Endodermal cell (in vitro differentiated cells): Measurements from ENCODE around the gene ZNF132. TPM values are rescaled to one million over a fixed set of nuclear protein-coding genes. Genes with fewer than 3 reads are reported as not detected.

ENCODE experiments used
- DNase-seq: peaks from one replicate; pipeline ENCODE4 v3.0.0-alpha.2; 2017
- H3K27ac ChIP-seq: 2 replicates; pipeline ENCODE4 v1.5.1; 2013; ENCODE audit warnings: mild to moderate bottlenecking, low read depth, low read length, moderate library complexity
- H3K27me3 ChIP-seq: 2 replicates; pipeline ENCODE4 v1.6.1; 2013; ENCODE audit warnings: mild to moderate bottlenecking, low read length, moderate library complexity; ENCODE audit not compliant: insufficient read depth, control insufficient read depth, poor library complexity, severe bottlenecking
- H3K36me3 ChIP-seq: 2 replicates; pipeline ENCODE4 v1.7.0; 2013; ENCODE audit warnings: mild to moderate bottlenecking, low read length, moderate library complexity; ENCODE audit not compliant: control insufficient read depth, insufficient read depth
- H3K4me1 ChIP-seq: one replicate; pipeline ENCODE4 v1.7.0; 2013; ENCODE audit warnings: low read length; ENCODE audit not compliant: control insufficient read depth, insufficient read depth
- H3K4me3 ChIP-seq: 2 replicates; pipeline ENCODE4 v1.5.1; 2013; ENCODE audit warnings: mild to moderate bottlenecking, low read length, moderate library complexity
- H3K9ac ChIP-seq: 2 replicates; pipeline ENCODE4 v1.6.1; 2013; ENCODE audit warnings: mild to moderate bottlenecking, low read length, moderate library complexity; ENCODE audit not compliant: poor library complexity, severe bottlenecking; ENCODE audit errors: extremely low read depth
- H3K9me3 ChIP-seq: 2 replicates; pipeline ENCODE4 v1.6.1; 2013; ENCODE audit warnings: mild to moderate bottlenecking, low read length, moderate library complexity; ENCODE audit not compliant: control insufficient read depth
- H3K27ac Mint-ChIP-seq: 2 replicates; pipeline ENCODE4 v1.8.0; 2020; ENCODE audit warnings: mixed read lengths
- H3K27me3 Mint-ChIP-seq: 2 replicates; pipeline ENCODE4 v1.8.0; 2021; ENCODE audit warnings: mild to moderate bottlenecking, mixed read lengths; ENCODE audit not compliant: insufficient read depth
- H3K36me3 Mint-ChIP-seq: 2 replicates; pipeline ENCODE4 v1.8.0; 2020; ENCODE audit warnings: low read depth, mixed read lengths
- H3K4me1 Mint-ChIP-seq: 2 replicates; pipeline ENCODE4 v1.8.0; 2020; ENCODE audit warnings: mixed read lengths
- H3K4me3 Mint-ChIP-seq: 2 replicates; pipeline ENCODE4 v1.8.0; 2020; ENCODE audit warnings: mild to moderate bottlenecking, moderate library complexity, mixed read lengths
- H3K9me3 Mint-ChIP-seq: 2 replicates; pipeline ENCODE4 v1.8.0; 2020; ENCODE audit warnings: mild to moderate bottlenecking, mixed read lengths
- WGBS, 2 experiments: methylation state at CpG; one replicate each; pipeline versions ENCODE4 v1.1.5 to v1.1.7; 2013; ENCODE audit warnings: missing lambda C conversion rate in 2 of 2, mixed read lengths in 1 of 2; ENCODE audit not compliant: insufficient coverage in 1 of 2, insufficient read length in 1 of 2; 5-methylcytosine and 5-hydroxymethylcytosine counted together
- total RNA-seq, 2 donors: library from RNA; stranded (reverse); fragmentation: NEBNext Ultra II Directional in 1 of 2; extraction: Animal tissue kit (Norgen Biotek cat#: 25700) in 1 of 2; gene quantifications; 2 replicates in 1 of 2; 3 replicates in 1 of 2; pipeline ENCODE4 v1.2.1, GENCODE V29; 2021
- TF ChIP-seq, protein P1 (sequence below): fragments of 200-600 bp; sonication (generic); conservative IDR thresholded peaks from 2 replicates; pipeline ENCODE4 v1.5.0; 2021; ENCODE audit warnings: antibody characterized with exemption, mild to moderate bottlenecking

Gene ZNF132
- total RNA-seq, 2 donors from 2014 or later: 0.71 to 1.2 TPM

DNA sequence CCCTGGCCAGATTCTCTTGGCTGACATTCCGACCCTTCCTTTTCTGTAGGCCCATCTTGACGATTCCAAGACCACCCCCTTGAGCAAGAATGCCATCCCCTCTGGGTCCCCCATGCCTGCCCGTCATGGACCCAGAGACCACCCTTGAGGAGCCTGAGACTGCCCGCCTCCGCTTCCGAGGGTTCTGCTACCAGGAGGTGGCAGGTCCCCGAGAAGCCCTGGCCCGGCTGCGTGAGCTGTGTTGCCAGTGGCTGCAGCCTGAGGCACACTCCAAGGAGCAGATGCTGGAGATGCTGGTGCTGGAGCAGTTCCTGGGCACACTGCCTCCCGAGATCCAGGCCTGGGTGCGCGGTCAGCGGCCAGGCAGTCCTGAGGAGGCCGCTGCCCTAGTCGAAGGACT is 37.2 kb upstream of the ZNF132 start:
- WGBS, 2 experiments: 93 to 95% methylated on average over 15 of the region's 15 CpGs
- H3K4me3 Mint-ChIP-seq: peak overlapping the region; percentile 81
- no peak for DNase-seq
- Histone ChIP-seq H3K9me3 (no peaks in the 10 kb centered on the region), H3K27ac (no peak overlapping the region), H3K4me3 (peak overlapping the region; percentile 91), H3K36me3 (peaks cover 18% of the 10 kb centered on the region), H3K9ac (no peak overlapping the region), H3K27me3 (no peaks in the 10 kb centered on the region), H3K4me1 (peaks cover 11% of the 10 kb centered on the region)
- peaks cover 11% of the 10 kb centered on the region for H3K4me1 Mint-ChIP-seq
- peak overlapping the region; percentile 77 for H3K27ac Mint-ChIP-seq
- peaks cover 5% of the 10 kb centered on the region for H3K27me3 Mint-ChIP-seq
- H3K36me3 Mint-ChIP-seq: peaks cover 16% of the 10 kb centered on the region
- TF ChIP-seq, protein P1, sequence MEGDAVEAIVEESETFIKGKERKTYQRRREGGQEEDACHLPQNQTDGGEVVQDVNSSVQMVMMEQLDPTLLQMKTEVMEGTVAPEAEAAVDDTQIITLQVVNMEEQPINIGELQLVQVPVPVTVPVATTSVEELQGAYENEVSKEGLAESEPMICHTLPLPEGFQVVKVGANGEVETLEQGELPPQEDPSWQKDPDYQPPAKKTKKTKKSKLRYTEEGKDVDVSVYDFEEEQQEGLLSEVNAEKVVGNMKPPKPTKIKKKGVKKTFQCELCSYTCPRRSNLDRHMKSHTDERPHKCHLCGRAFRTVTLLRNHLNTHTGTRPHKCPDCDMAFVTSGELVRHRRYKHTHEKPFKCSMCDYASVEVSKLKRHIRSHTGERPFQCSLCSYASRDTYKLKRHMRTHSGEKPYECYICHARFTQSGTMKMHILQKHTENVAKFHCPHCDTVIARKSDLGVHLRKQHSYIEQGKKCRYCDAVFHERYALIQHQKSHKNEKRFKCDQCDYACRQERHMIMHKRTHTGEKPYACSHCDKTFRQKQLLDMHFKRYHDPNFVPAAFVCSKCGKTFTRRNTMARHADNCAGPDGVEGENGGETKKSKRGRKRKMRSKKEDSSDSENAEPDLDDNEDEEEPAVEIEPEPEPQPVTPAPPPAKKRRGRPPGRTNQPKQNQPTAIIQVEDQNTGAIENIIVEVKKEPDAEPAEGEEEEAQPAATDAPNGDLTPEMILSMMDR: no peak
- no peaks in the 10 kb centered on the region for H3K9me3 Mint-ChIP-seq

DNA sequence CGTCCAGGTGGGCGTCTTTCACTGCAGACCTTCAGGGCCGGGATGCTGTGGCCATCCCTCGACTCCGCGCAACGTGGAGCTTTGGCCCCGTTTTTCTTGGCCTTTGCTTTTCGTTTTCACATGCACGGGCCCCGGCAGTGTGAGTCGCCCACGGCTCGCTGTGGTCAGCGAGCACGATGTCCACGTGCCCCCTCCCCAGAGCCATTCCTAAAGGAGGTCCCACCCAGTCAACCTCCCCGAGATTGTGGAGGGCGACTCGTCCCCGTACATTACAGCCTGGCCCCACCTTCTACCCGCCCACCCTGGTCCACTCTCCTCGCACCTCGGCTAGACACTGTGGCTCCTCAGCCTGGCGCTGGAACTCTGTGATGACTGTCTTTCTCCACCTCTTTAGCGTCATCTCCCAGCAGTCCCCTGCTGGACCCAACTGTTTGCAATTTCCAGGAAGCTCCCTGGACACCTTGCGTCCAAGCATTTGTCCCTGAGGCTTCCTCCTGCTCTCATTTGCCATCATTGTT is 36.6 kb upstream of the ZNF132 start:
- Mint-ChIP-seq H3K4me1 (peaks cover 11% of the 10 kb centered on the region), H3K27me3 (peaks cover 5% of the 10 kb centered on the region), H3K36me3 (peaks cover 16% of the 10 kb centered on the region), H3K4me3 (peak overlapping the region; percentile 81), H3K9me3 (no peaks in the 10 kb centered on the region), H3K27ac (peak overlapping the region; percentile 77)
- Histone ChIP-seq H3K36me3 (peaks cover 21% of the 10 kb centered on the region), H3K9ac (peak overlapping the region; percentile 46), H3K27ac (peak overlapping the region; percentile 80), H3K4me1 (peaks cover 11% of the 10 kb centered on the region), H3K4me3 (peak overlapping the region; percentile 91), H3K27me3 (no peaks in the 10 kb centered on the region), H3K9me3 (no peaks in the 10 kb centered on the region)
- TF ChIP-seq, protein P1: no peak
- no peak for DNase-seq
- WGBS, 2 experiments: 11 to 20% methylated on average over 11 to 27 of the region's 27 CpGs

DNA sequence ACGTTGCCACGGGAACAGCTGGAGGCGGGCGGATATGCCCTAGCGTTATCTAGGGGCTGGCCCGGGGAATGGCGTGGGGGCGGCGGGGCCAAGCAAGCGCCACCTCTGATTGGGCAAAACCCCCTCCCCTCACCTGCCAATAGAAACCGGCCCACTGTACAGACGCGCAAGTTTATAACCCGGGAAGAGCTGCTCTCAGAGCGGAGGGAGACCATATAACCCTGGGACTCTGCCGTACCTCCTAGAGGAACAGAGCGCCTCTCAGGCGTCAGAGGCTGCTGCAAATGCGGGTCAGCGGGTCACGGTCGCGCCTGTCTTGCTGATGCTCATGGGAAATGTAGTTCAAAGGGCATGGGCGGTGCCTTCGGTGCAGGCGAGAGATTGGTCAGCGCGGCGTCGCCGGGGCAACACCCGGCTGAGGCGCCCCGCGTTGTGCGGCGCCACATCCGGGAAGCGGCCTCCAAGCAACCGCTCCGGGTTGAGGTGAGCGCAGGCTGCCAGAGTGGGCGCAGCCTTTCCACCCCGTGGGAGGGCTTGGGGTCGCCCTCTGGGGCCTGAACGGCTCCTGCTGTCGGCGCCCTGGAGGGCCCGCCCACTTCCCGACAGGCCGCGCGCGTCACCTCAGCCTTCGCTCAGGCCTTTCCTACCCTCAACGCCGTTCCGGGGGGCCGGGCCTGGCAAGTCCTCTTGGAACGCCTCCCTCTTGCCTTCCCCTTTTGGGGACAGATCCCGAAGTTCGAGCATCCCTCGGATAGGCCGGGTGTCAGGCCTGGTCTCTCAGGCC is 36.0 kb upstream of the ZNF132 start, which contains the start of gene ZNF446:
TSS of gene ZNF446 (plus strand) at position 639 of the 784 bp plus-strand sequence. CDS start 867 bp downstream, outside the sequence.
- H3K36me3 ChIP-seq: peaks cover 21% of the 10 kb centered on the region
- H3K4me1 ChIP-seq: peaks cover 11% of the 10 kb centered on the region
- H3K27me3 ChIP-seq: no peaks in the 10 kb centered on the region
- peak within 1 kb of the TSS; percentile 46 for H3K9ac ChIP-seq
- Mint-ChIP-seq H3K27me3 (peaks cover 5% of the 10 kb centered on the region), H3K36me3 (peaks cover 16% of the 10 kb centered on the region), H3K27ac (peak within 1 kb of the TSS; percentile 97), H3K4me1 (peaks cover 11% of the 10 kb centered on the region), H3K4me3 (peak within 1 kb of the TSS; percentile 81), H3K9me3 (no peaks in the 10 kb centered on the region)
- no peaks in the 10 kb centered on the region for H3K9me3 ChIP-seq
- peak; percentile 98 for DNase-seq
- TF ChIP-seq, protein P1: no peak
- H3K27ac ChIP-seq: peak within 1 kb of the TSS; percentile 80
- H3K4me3 ChIP-seq: peak within 1 kb of the TSS; percentile 91
- 0 to 1% methylated on average over 47 to 64 of the region's 64 CpGs for WGBS, 2 experiments
